Renal cortex interstitium (tissue), 11 donors: ENCODE data around the gene PCSK7. TPM values are rescaled to one million over a fixed set of nuclear protein-coding genes. Genes with fewer than 3 reads are reported as not detected.
"Not testable (repeated sequence)": the region's sequence is repeated elsewhere in the genome, so short reads cannot be mapped to it uniquely, and the experiment has no call there.

ENCODE experiments used
- DNase-seq, 11 donors: peaks; one replicate each; pipeline ENCODE4 v3.0.0-alpha.2; 2013; ENCODE audit warnings: low read depth in 9 of 11, low spot score in 4 of 11; ENCODE audit errors: extremely low read depth in 1 of 11
- polyA plus RNA-seq, 3 donors: library from polyadenylated mRNA; unstranded; fragments of 120-200 nt; gene quantifications; one replicate each; pipeline ENCODE4 v1.2.1, GENCODE V29; 2013; ENCODE audit not compliant: insufficient read length in 3 of 3

PCSK7 gene
- polyA plus RNA-seq, 3 donors = 18.3 to 31.5 (median 23.8) TPM

DNA sequence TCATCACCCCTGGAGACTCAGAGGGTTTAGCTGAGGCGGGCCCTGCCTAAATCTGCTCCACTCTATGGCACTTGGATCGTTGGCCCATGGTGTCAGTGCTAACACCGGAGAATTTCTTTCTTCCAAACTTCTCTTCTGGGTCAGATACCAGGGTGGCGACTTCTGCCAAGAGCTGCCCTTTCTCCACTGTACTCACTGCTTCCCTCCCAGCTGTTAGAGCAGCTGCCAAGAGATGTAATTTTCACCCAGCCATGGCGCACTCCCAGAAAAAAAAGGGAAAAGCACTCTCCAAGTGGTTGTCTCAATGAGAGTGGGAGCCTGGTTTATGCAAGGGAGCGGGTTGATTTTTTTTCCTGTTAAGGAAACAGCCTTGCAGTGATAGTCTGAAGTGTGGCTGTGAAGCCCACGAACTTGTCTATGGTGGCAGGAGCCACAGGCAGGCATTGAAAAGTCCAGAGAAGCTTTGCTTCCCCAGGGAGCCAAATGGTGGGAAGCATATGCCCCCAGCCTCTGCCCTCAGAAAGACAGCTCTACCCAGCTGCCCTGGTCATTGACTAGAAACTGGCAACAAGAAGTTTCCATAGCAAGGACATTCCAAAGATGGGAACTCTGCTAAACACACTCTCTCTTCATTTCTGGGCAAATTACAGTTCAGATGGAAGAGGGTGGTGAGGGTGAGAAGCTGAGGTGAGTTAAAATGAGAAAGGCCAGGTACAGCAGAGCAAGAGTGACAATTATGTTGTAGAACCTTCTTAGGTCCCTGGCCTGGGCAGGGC is 10.7 kb downstream of the PCSK7 start:
- no peak for DNase-seq

GRCh38 chr11:117220568-117220967 is 11.3 kb downstream of the PCSK7 start:
- DNase-seq = no peak

GRCh38 chr11:117219995-117220394 is 11.9 kb downstream of the PCSK7 start:
- DNase-seq = no peak

- DNase-seq = no peak
These were observed 12.4 kb downstream of the PCSK7 start for GRCh38 chr11:117219455-117219854.

DNA sequence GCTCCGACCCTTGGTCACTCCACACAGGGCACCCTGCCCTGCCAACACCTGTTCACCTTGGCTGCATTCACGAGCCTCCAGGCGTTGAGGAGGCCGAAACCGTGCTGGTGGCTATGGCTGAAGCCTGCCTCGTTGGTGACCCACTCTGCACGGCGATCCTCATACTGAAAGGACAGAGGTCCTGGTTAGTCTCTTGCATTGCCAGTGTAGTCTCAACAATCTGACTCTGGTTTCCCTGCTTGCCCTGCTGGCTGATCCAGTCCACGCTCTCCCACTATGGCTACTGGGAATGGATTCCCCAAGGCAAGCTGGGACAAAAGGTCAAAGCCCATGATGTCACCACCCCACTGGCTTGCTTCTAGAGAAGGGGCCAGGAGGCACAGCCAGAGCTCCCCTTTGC is 12.9 kb downstream of the PCSK7 start:
- DNase-seq = no peak

- DNase-seq = no peak
These were observed 13.5 kb downstream of the PCSK7 start for GRCh38 chr11:117218133-117218915.

GRCh38 chr11:117217141-117218084 is 14.5 kb downstream of the PCSK7 start:
- no peak for DNase-seq

DNA sequence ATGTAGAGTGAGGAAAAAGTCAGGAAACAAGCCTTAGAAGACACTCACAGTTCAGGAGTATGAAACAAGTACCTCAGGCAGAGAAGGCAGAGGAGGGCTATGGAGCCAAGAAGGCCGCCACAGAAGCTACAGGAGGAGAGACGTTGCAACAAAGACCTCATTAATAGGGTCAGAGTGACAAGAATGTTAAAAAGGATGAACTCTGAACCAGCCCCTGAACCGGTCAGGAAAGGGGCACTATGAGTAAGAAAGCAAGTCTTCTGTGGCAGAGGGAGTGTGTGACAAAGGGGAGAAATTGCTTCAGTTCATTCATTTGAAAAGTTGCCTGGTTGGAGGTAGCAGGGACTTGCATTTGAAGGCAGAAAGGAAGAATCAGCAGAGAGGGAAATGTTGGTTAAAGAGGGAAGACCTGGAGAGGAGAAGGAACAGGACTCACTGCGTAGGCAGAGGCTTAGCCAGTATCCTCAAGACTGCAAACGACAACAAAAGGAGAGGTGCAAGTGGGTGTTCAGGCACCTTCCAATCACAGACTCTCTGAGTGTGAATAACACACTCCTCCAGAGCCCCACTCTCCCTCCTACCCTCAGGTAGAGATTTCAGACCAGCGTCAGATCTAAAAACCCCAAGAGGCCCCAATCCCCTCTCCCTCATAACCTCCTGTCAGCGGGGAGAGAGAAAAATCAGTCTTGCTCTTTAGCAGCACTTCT is 17.3 kb downstream of the PCSK7 start:
- no peak for DNase-seq

DNA sequence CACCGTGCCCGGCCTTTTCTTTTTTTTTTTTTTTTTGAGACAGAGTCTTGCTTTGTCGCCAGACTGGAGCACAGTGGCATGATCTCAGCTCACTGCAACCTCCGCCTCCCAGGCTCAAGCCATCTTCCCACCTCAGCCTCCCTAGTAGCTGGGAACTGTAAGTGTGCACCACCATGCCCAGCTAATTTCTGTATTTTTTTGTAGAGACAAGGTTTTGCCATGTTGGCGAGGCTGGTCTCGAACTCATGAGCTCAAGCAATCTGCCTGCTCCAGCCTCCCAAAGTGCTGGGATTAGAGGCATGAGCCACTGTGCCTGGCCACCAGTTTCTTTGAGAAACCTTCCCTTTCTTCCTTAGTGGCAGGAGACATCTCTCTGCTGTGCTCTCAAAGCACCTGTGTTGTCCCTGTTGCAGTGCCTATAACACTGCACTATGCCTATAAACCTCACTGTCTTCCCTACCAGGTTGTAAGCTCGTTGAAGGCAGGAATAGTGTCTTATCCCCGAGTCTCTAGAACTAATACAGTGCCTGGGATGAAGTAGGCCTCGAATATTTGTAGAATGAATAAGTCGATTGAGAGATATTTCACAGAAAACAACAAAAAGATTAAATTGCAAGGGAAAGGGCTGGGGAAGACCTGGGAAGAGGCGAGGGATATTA is 19.0 kb downstream of the PCSK7 start:
- DNase-seq = no peak

- no peak for DNase-seq
These were observed 21.3 kb downstream of the PCSK7 start for GRCh38 chr11:117210620-117211019.

DNA sequence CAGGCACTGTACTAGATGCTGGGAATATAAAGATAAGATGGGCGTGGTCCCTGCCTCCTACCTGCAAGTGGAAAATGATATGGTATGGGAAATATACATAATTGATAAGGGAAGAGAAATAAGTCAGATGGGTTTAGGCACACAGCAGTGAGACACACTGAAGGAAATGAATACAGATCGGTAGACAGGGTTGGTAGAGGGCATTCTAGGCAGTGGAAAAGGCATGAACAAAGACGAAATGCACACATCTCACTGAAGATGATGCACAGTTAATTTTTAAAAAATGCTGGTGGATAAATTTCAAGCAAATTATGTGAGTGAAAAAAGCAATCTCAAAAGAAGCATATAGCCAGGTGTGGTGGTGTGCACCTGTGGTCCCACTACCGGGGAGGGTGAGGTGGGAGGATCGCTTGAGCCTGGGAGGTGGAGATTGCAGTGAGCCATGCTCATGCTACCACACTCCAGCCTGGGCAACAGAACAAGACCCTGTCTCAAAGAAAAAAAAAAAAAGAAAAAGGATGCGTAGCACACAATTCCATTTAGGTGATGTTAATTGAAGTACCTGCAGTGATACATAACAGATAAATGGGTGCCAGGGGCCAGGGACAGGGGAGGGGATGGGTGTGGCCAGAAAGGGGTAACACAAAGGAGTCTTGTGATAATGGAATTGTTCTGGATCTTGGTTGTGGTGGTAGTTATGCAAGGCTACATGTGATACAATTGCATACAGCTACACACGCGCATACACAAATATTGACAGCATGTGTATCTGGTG is 22.3 kb downstream of the PCSK7 start:
- not testable (repeated sequence) for DNase-seq

GRCh38 chr11:117208710-117209109 is 23.2 kb downstream of the PCSK7 start:
- DNase-seq = not testable (repeated sequence)

GRCh38 chr11:117207481-117207880 is 24.4 kb downstream of the PCSK7 start:
- DNase-seq = not testable (repeated sequence)

GRCh38 chr11:117206859-117207258 is 25.0 kb downstream of the PCSK7 start:
- DNase-seq = not testable (repeated sequence)

- DNase-seq = not testable (repeated sequence)
These were observed 25.8 kb downstream of the PCSK7 start for GRCh38 chr11:117206111-117206510.

- DNase-seq = no peak
These were observed 26.6 kb downstream of the PCSK7 start for GRCh38 chr11:117205211-117205818.
